ENCODE data around the gene FHIT.
"Not testable (repeated sequence)": the region's sequence is repeated elsewhere in the genome, so short reads cannot be mapped to it uniquely, and the experiment has no call there.

Gene FHIT

DNA sequence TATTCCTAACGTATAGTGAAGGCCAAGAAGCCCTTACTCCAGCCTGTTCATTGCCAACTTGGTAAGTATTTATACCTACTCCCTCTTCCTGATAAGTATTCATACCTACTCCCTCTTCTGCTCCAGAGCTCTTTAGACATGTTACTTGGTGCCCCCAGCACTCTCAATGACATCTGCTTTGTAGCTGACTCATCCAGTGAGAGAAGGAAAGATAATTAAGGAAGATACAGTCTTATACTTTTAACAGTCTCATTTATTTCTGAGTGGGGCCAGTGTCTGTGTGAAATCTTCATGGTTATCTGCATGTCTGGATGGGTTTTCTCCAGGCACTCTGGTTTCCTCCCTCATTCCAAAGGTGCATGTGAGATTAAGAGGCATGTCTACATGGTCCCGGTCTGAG lies 698.7 kb downstream of the FHIT start:
- Histone ChIP-seq H3K27me3 (ENCODE audit: control insufficient read depth, insufficient read depth, low read length) (no peaks in the 10 kb centered on the region), H3K36me3 (ENCODE audit: control insufficient read depth, insufficient read depth, low read length) (no peaks in the 10 kb centered on the region), H3K9ac (ENCODE audit: low read length) (no peak overlapping the region), H3K27ac (ENCODE audit: low read depth, low read length) (no peak overlapping the region), H3K4me1 (ENCODE audit: control insufficient read depth, insufficient read depth, low read length) (no peaks in the 10 kb centered on the region), H3K4me3 (ENCODE audit: low read length) (no peak overlapping the region)

DNA sequence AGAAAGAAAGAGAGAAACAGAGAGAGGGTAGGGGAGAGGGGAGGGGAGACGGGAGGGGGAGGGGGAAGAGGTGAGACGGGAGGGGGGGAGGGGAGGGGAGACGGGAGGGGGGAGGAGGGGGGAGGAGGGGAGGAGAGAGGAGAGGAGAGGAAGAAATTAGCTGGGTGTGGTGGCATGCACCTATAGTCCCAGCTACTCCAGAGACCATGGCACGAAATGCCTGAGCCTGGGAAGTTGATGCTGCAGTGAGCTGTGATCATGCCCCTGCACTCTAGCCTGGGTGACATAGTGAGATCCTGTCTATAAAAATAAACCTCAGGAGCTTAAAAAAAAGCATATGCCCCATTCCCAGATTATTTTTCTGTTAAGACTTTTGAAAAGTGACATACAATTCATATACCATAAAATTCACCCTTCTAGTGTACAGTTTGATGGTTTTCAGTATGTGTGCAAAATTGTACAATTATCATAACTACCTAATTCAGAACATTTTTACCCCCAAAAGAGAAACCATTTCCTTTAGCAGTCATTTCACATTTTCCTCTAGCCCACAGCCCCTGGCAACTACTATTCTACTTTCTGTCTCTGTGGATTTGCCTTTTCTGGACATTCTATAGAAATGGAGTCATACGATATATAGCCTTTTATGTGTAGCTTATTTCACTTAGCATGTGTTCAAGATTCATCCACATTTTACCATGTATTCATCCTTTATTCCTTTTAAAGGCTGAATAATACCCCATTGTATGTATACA lies 699.6 kb downstream of the FHIT start:
- Histone ChIP-seq H3K4me1 (ENCODE audit: control insufficient read depth, insufficient read depth, low read length) (no peaks in the 10 kb centered on the region), H3K4me3 (ENCODE audit: low read length) (no peak overlapping the region), H3K27ac (ENCODE audit: low read depth, low read length) (no peak overlapping the region), H3K9ac (ENCODE audit: low read length) (no peak overlapping the region), H3K36me3 (ENCODE audit: control insufficient read depth, insufficient read depth, low read length) (no peaks in the 10 kb centered on the region), H3K27me3 (ENCODE audit: control insufficient read depth, insufficient read depth, low read length) (no peaks in the 10 kb centered on the region)

DNA sequence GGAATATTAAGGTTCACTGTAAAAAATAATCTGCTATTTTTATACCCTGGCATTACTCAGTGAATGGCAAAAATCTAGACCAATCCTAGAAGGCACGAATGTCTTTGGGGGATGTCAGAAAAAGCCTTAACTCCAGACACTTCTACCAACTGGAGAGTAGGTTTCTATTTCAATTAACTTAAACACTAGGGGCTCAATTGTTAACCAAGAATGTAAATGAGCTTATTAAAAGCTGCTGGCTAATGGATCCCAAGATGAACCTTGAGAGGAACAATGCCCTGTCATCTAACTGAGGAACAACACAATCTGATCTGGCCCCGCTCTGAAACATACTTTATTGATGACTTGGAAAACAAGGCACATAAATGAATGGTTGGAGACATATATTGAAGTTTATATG lies 701.4 kb downstream of the FHIT start:
- Histone ChIP-seq H3K4me1 (ENCODE audit: control insufficient read depth, insufficient read depth, low read length) (no peaks in the 10 kb centered on the region), H3K27me3 (ENCODE audit: control insufficient read depth, insufficient read depth, low read length) (no peaks in the 10 kb centered on the region), H3K9ac (ENCODE audit: low read length) (no peak overlapping the region), H3K27ac (ENCODE audit: low read depth, low read length) (no peak overlapping the region), H3K4me3 (ENCODE audit: low read length) (no peak overlapping the region), H3K36me3 (ENCODE audit: control insufficient read depth, insufficient read depth, low read length) (no peaks in the 10 kb centered on the region)

DNA sequence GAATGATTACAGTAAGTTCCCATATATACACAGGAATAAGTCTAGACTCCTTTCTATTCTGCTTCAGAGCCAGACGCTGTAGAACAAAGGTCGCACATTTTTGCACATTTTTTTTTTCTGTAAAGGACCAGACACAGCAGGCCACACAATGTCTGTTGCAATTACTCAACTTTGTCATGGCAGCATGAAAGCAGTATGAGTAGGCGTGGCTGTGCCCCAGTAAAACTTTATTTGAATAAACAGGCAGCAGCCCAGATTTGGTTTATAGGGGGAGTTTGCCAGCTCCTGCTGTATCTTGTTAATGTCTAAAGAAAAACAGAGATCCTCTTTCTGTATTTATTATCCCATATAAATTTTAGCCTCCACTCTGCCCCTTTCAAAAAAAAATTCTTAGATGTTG lies 708.3 kb downstream of the FHIT start:
- H3K36me3 ChIP-seq (ENCODE audit: control insufficient read depth, insufficient read depth, low read length), result no peaks in the 10 kb centered on the region
- no peak overlapping the region for H3K9ac ChIP-seq (ENCODE audit: low read length)
- no peaks in the 10 kb centered on the region for H3K27me3 ChIP-seq (ENCODE audit: control insufficient read depth, insufficient read depth, low read length)
- H3K4me3 ChIP-seq (ENCODE audit: low read length), result no peak overlapping the region
- H3K27ac ChIP-seq (ENCODE audit: low read depth, low read length), result no peak overlapping the region
- no peaks in the 10 kb centered on the region for H3K4me1 ChIP-seq (ENCODE audit: control insufficient read depth, insufficient read depth, low read length)

DNA sequence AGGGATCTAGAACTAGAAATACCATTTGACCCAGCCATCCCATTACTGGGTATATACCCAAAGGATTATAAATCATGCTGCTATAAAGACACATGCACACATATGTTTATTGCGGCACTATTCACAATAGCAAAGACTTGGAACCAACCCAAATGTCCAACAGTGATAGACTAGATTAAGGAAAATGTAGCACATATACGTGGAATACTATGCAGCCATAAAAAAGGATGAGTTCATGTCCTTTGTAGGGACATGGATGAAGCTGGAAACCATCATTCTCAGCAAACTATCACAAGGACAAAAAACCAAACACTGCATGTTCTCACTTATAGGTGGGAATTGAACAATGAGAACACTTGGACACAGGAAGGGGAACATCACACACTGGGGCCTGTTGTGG lies 711.9 kb downstream of the FHIT start:
- H3K36me3 ChIP-seq (ENCODE audit: control insufficient read depth, insufficient read depth, low read length); H3K27ac ChIP-seq (ENCODE audit: low read depth, low read length); H3K9ac ChIP-seq (ENCODE audit: low read length); H3K27me3 ChIP-seq (ENCODE audit: control insufficient read depth, insufficient read depth, low read length); H3K4me1 ChIP-seq (ENCODE audit: control insufficient read depth, insufficient read depth, low read length); H3K4me3 ChIP-seq (ENCODE audit: low read length): not testable (repeated sequence)

DNA sequence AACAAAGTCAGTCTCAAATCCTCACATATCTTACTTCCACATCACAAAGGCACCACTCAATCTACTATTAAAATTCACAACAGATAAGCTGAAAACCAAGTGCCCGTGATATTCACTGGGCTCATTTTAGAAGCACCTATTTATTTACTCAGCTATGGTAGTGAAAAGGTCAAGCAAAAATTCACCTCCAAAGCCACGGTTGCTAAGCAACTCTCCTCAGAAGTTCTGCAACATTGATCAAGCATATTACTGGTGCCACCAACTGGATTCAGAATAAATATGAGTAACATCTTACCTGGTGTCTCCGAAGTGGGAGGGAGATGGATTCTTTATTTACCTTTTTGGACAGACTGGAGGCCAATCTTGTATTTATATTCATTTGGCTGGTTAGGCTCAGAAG lies 714.8 kb downstream of the FHIT start:
- no peaks in the 10 kb centered on the region for H3K27me3 ChIP-seq (ENCODE audit: control insufficient read depth, insufficient read depth, low read length)
- no peaks in the 10 kb centered on the region for H3K4me1 ChIP-seq (ENCODE audit: control insufficient read depth, insufficient read depth, low read length)
- no peaks in the 10 kb centered on the region for H3K36me3 ChIP-seq (ENCODE audit: control insufficient read depth, insufficient read depth, low read length)
- no peak overlapping the region for H3K27ac ChIP-seq (ENCODE audit: low read depth, low read length)
- H3K9ac ChIP-seq (ENCODE audit: low read length), result no peak overlapping the region
- no peak overlapping the region for H3K4me3 ChIP-seq (ENCODE audit: low read length)

DNA sequence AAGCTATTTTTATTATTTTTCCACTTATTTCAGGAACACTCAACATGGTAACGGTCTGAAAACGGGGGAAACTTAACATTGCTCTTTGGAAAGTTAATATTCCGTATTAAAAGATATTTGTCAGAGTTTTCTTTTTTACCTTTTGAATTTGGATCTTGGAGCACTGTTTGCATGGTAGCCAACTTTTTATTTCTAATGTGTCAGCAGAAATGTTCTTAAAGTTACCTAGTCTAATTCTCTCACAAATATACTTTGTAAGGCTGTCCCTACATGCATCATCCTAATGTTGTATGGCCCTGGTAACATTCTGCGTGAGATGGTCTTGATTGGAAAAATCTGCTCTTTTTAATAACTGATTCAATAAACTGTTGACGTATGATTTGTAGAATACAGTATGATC lies 719.5 kb downstream of the FHIT start:
- H3K9ac ChIP-seq (ENCODE audit: low read length), result no peak overlapping the region
- H3K27me3 ChIP-seq (ENCODE audit: control insufficient read depth, insufficient read depth, low read length), result no peaks in the 10 kb centered on the region
- no peak overlapping the region for H3K4me3 ChIP-seq (ENCODE audit: low read length)
- H3K27ac ChIP-seq (ENCODE audit: low read depth, low read length), result no peak overlapping the region
- no peaks in the 10 kb centered on the region for H3K36me3 ChIP-seq (ENCODE audit: control insufficient read depth, insufficient read depth, low read length)
- no peaks in the 10 kb centered on the region for H3K4me1 ChIP-seq (ENCODE audit: control insufficient read depth, insufficient read depth, low read length)

DNA sequence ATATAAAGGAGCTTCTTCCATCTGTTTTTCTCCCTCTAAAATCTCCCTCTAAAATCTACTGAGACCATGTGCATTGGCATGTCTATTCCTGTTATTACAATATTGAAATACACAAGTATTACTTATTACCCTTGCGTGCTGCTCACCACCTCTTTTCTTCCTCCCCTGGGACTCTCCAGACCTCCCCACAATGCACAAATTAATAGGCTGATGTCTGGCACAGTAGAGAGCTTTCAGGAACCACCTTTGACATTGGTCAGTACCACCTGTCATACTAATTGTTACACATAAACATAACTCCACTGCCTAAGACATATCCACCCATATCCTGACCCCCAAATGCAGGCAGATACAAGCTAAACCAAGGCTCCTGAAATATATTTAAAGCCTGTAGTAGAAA lies 722.6 kb downstream of the FHIT start:
- Histone ChIP-seq H3K27me3 (ENCODE audit: control insufficient read depth, insufficient read depth, low read length) (no peaks in the 10 kb centered on the region), H3K9ac (ENCODE audit: low read length) (no peak overlapping the region), H3K36me3 (ENCODE audit: control insufficient read depth, insufficient read depth, low read length) (no peaks in the 10 kb centered on the region), H3K4me3 (ENCODE audit: low read length) (no peak overlapping the region), H3K27ac (ENCODE audit: low read depth, low read length) (no peak overlapping the region), H3K4me1 (ENCODE audit: control insufficient read depth, insufficient read depth, low read length) (no peaks in the 10 kb centered on the region)

DNA sequence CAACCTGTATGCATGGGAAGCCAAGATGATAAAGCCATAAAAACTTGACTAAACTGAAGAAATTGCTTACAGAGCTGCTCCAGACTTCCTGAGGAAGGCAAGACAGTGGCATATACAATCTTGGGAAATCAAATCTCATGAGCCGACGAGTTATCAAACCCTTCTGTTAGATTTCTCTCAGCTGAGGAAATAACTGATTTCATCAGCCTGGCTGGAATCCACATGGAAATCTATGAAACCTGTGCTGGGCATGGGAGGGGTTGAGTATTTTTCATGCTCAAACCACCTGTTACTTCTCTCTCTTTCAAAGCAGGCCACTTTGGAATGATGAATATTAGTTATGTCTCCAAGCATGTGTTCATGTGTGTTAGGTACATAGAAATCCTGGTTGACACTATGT lies 727.7 kb downstream of the FHIT start:
- Histone ChIP-seq H3K36me3 (ENCODE audit: control insufficient read depth, insufficient read depth, low read length) (no peaks in the 10 kb centered on the region), H3K27me3 (ENCODE audit: control insufficient read depth, insufficient read depth, low read length) (no peaks in the 10 kb centered on the region), H3K9ac (ENCODE audit: low read length) (no peak overlapping the region), H3K27ac (ENCODE audit: low read depth, low read length) (no peak overlapping the region), H3K4me1 (ENCODE audit: control insufficient read depth, insufficient read depth, low read length) (no peaks in the 10 kb centered on the region), H3K4me3 (ENCODE audit: low read length) (no peak overlapping the region)

DNA sequence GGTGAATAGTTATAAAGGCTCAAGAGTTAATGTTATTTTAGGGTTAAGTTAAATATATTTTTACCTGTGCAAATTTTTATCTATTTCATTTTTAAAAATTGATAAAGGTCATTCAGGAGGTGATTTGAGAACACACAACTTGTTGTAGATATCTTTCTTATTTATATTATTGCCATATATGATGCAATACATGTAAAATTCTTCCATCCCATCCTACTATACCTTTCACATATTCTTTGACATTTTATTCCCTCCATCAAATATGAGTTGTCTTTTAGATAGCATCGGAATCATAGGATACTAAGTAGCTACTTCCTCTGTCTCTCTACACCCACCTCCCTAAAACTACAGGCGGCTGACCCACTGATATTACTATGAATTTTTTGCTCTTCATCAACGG lies 734.1 kb downstream of the FHIT start:
- H3K4me1 ChIP-seq (ENCODE audit: control insufficient read depth, insufficient read depth, low read length), result no peaks in the 10 kb centered on the region
- H3K27ac ChIP-seq (ENCODE audit: low read depth, low read length), result no peak overlapping the region
- H3K36me3 ChIP-seq (ENCODE audit: control insufficient read depth, insufficient read depth, low read length), result no peaks in the 10 kb centered on the region
- no peaks in the 10 kb centered on the region for H3K27me3 ChIP-seq (ENCODE audit: control insufficient read depth, insufficient read depth, low read length)
- H3K9ac ChIP-seq (ENCODE audit: low read length), result no peak overlapping the region
- H3K4me3 ChIP-seq (ENCODE audit: low read length), result no peak overlapping the region

DNA sequence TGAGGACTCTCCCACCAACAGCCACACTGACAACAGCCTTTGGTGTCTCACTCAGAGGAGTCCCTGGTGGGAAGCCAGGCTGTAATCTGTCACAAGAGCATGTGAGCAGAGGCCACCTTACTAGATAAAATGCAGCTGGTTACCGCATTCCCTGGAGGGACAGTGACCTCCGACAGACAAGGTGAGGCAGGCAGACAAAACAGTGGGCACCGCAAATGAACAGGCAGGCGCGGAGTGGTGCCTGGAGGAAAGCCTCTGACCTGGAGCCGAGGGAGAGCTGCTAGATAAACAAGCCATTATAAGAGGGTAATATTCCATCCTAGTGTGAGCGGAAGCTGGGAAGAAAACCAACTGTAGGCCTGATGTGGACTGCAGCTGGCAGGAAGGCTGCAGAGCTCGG lies 736.4 kb downstream of the FHIT start:
- no peak overlapping the region for H3K9ac ChIP-seq (ENCODE audit: low read length)
- no peak overlapping the region for H3K4me3 ChIP-seq (ENCODE audit: low read length)
- H3K27me3 ChIP-seq (ENCODE audit: control insufficient read depth, insufficient read depth, low read length), result no peaks in the 10 kb centered on the region
- H3K36me3 ChIP-seq (ENCODE audit: control insufficient read depth, insufficient read depth, low read length), result no peaks in the 10 kb centered on the region
- no peaks in the 10 kb centered on the region for H3K4me1 ChIP-seq (ENCODE audit: control insufficient read depth, insufficient read depth, low read length)
- no peak overlapping the region for H3K27ac ChIP-seq (ENCODE audit: low read depth, low read length)

DNA sequence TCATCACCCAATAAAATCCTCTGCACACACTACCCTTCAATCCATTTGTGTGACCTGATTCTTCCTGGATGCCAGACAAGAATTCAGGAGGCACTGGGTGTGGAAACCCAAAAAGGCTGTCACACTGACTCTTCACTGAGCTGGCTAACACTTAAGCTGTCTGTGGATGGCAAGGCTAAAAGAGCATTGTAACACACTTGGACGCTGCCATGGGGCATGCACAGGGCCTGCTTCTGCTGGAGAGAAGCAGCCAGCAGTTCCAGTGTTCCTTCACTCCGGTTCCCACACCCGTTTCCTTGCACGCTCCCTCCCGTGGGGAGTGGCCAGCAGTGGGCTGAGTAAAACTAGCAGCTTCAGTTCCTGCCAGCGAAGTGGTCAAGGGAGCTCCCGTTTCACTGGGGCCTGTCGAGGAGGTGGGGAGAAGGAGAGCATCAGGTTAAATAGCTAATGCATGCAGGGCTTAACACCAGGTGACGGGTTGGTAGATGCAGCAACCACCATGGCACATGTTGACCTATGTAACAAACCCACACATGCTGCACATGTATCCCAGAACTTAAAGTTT lies 737.1 kb downstream of the FHIT start:
- no peak overlapping the region for H3K9ac ChIP-seq (ENCODE audit: low read length)
- no peaks in the 10 kb centered on the region for H3K36me3 ChIP-seq (ENCODE audit: control insufficient read depth, insufficient read depth, low read length)
- no peaks in the 10 kb centered on the region for H3K4me1 ChIP-seq (ENCODE audit: control insufficient read depth, insufficient read depth, low read length)
- H3K27ac ChIP-seq (ENCODE audit: low read depth, low read length), result no peak overlapping the region
- H3K4me3 ChIP-seq (ENCODE audit: low read length), result no peak overlapping the region
- H3K27me3 ChIP-seq (ENCODE audit: control insufficient read depth, insufficient read depth, low read length), result no peaks in the 10 kb centered on the region

DNA sequence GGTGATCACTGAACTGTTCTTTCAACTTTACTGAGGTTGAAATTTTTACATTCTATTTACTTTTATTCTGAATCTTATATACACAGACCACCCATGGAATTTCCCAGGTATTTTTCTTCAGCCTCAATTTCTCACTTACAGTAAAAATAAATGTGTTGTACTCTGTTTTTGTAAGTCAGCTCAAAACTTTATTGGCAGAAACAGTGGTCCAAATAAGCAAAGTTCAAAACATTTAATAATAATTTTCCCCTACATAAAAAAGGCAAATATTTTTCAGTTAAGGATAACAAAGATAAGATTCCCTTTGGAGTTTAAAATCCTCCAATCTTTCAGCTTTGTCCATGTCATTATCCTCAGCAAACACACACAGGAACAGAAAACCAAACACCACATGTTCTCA lies 738.0 kb downstream of the FHIT start:
- Histone ChIP-seq H3K4me1 (ENCODE audit: control insufficient read depth, insufficient read depth, low read length) (no peaks in the 10 kb centered on the region), H3K4me3 (ENCODE audit: low read length) (no peak overlapping the region), H3K36me3 (ENCODE audit: control insufficient read depth, insufficient read depth, low read length) (no peaks in the 10 kb centered on the region), H3K27me3 (ENCODE audit: control insufficient read depth, insufficient read depth, low read length) (no peaks in the 10 kb centered on the region), H3K27ac (ENCODE audit: low read depth, low read length) (no peak overlapping the region), H3K9ac (ENCODE audit: low read length) (no peak overlapping the region)

Data from rectal smooth muscle tissue (tissue), 1 donor.